HCT116 (cell line): Measurements from ENCODE around the gene FGGY. TPM values are rescaled to one million over a fixed set of nuclear protein-coding genes. Genes with fewer than 3 reads are reported as not detected.

Experiments used
- ATAC-seq: fragments of 200-7000 bp; cut with Tn5 transposase; 2 replicates; pipeline ENCODE4 v1.9.1; 2020; ENCODE audit warnings: mild to moderate bottlenecking, moderate library complexity
- BruUV-seq: library from RNA; stranded (reverse); fragments of 400-500 nt; replicated peaks from 2 replicates; lab custom pipeline; 2021; lab: Mats Ljungman, UMichigan
- CTCF ChIA-PET: fragments of 300-600 bp; sonication (Branson Sonifier 250); formaldehyde crosslinking; loops from one replicate; lab custom pipeline; 2021; ENCODE audit warnings: antibody characterized with exemption; lab: Charles Lee
- POLR2A ChIA-PET: fragments of 300-600, 350-600 bp; sonication (Branson Sonifier 250); formaldehyde crosslinking; loops from one replicate; lab custom pipeline; 2021; ENCODE audit warnings: antibody characterized with exemption; lab: Charles Lee
- RAD21 ChIA-PET, 2 experiments: fragments of 300-600 bp; sonication (Branson Sonifier 250); formaldehyde crosslinking; loops; one replicate each; lab custom pipeline; 2023; ENCODE audit warnings: low total read pairs in 2 of 2; ENCODE audit not compliant: uncharacterized antibody in 2 of 2, unreplicated experiment in 2 of 2, low non-redundant PET in 1 of 2; lab: Charles Lee
- DNase-seq: peaks from one replicate; pipeline ENCODE4 v3.0.0-alpha.2; 2010; ENCODE audit warnings: low read depth, low spot score
- H2AFZ ChIP-seq: fragments of 200-600 bp; shearing (Covaris generic), sonication (generic); 2 replicates; pipeline ENCODE4 v1.6.1; 2017; ENCODE audit warnings: low read depth, mixed run types, mixed read lengths, antibody characterized with exemption, low read length; ENCODE audit not compliant: poor library complexity, severe bottlenecking
- H3K27ac ChIP-seq: 2 replicates; pipeline ENCODE4 v1.5.1; 2012; ENCODE audit warnings: low read depth, low read length
- H3K27me3 ChIP-seq: fragments of 200-600 bp; sonication (generic); 2 replicates; pipeline ENCODE4 v1.6.1; 2016; ENCODE audit warnings: mixed run types, low read length, mixed read lengths; ENCODE audit not compliant: insufficient read depth
- H3K36me3 ChIP-seq, 2 experiments: fragments of 200-500 bp in 1 of 2; fragments of 200-600 bp in 1 of 2; sonication (Bioruptor generic) in 1 of 2; sonication (generic) in 1 of 2; 2 replicates each; pipeline versions ENCODE4 v1.5.1 to v1.6.1; 2014 to 2016; ENCODE audit warnings: low read length in 2 of 2, inconsistent platforms in 1 of 2, mixed read lengths in 1 of 2, mixed run types in 1 of 2; ENCODE audit not compliant: insufficient read depth in 2 of 2, control insufficient read depth in 1 of 2
- H3K4me1 ChIP-seq, 2 experiments: fragments of 200-600 bp in 1 of 2; sonication (generic) in 1 of 2; 2 replicates each; pipeline versions ENCODE4 v1.5.1 to v1.6.1; 2012 to 2017; ENCODE audit warnings: low read length in 2 of 2, inconsistent platforms in 1 of 2, mild to moderate bottlenecking in 1 of 2, mixed read lengths in 1 of 2, mixed run types in 1 of 2, moderate library complexity in 1 of 2; ENCODE audit not compliant: insufficient read depth in 2 of 2, control insufficient read depth in 1 of 2
- H3K4me2 ChIP-seq: fragments of 200-600 bp; sonication (generic); 2 replicates; pipeline ENCODE4 v1.6.1; 2017; ENCODE audit warnings: mixed run types, low read length, mixed read lengths
- H3K4me3 ChIP-seq, 2 experiments: fragments of 200-600 bp in 1 of 2; sonication (generic) in 1 of 2; replicated peaks in 1 of 2; 2 replicates each; pipeline ENCODE4 v1.5.1; 2011 to 2016; ENCODE audit warnings: low read length in 2 of 2, control low read depth in 1 of 2, low read depth in 1 of 2, mild to moderate bottlenecking in 1 of 2, mixed read lengths in 1 of 2, mixed run types in 1 of 2
- H3K79me2 ChIP-seq: fragments of 200-600 bp; sonication (generic); 2 replicates; pipeline ENCODE4 v1.6.1; 2017; ENCODE audit warnings: mild to moderate bottlenecking, mixed run types, low read length, moderate library complexity, mixed read lengths; ENCODE audit not compliant: insufficient read depth
- H3K9ac ChIP-seq: fragments of 200-600 bp; sonication (generic); 2 replicates; pipeline ENCODE4 v1.6.1; 2016; ENCODE audit warnings: low read length, mixed read lengths
- H3K9me2 ChIP-seq: fragments of 200-600 bp; sonication (generic), shearing (Covaris generic); 2 replicates; pipeline ENCODE4 v1.6.1; 2017; ENCODE audit warnings: mixed run types, mild to moderate bottlenecking, moderate library complexity; ENCODE audit not compliant: insufficient read depth
- H3K9me3 ChIP-seq, 2 experiments: fragments of 200-500 bp in 1 of 2; fragments of 200-600 bp in 1 of 2; sonication (Bioruptor generic) in 1 of 2; sonication (generic) in 1 of 2; 2 replicates each; pipeline ENCODE4 v1.6.1; 2014 to 2017; ENCODE audit warnings: low read length in 2 of 2, mixed read lengths in 2 of 2, inconsistent platforms in 1 of 2, low read depth in 1 of 2, mild to moderate bottlenecking in 1 of 2, mixed run types in 1 of 2, moderate library complexity in 1 of 2; ENCODE audit not compliant: control insufficient read depth in 1 of 2, insufficient read depth in 1 of 2
- H4K20me1 ChIP-seq: fragments of 200-600 bp; sonication (generic), shearing (Covaris generic); 2 replicates; pipeline ENCODE4 v1.6.1; 2017; ENCODE audit warnings: mixed run types, mild to moderate bottlenecking, moderate library complexity; ENCODE audit not compliant: insufficient read depth
- CBX3 ChIP-seq: IDR thresholded peaks from 2 replicates; pipeline ENCODE4 v1.6.1; 2012; ENCODE audit warnings: low read depth
- CEBPB ChIP-seq: IDR thresholded peaks from 2 replicates; pipeline ENCODE4 v1.6.1; 2012; ENCODE audit warnings: low read depth
- EGR1 ChIP-seq: IDR thresholded peaks from 2 replicates; pipeline ENCODE4 v1.6.1; 2012; ENCODE audit warnings: low read depth
- EZH2 ChIP-seq: fragments of 200-600 bp; sonication (generic); IDR thresholded peaks from 2 replicates; pipeline ENCODE4 v1.6.1; 2017; ENCODE audit warnings: antibody characterized with exemption, mixed run types
- EZH2phosphoT487 ChIP-seq: fragments of 200-600 bp; IDR thresholded peaks from 2 replicates; pipeline ENCODE4 v1.6.1; 2018; ENCODE audit warnings: antibody characterized with exemption, borderline replicate concordance
- FOSL1 ChIP-seq: IDR thresholded peaks from 2 replicates; pipeline ENCODE4 v1.6.1; 2012; ENCODE audit warnings: low read depth
- JUND ChIP-seq: IDR thresholded peaks from 2 replicates; pipeline ENCODE4 v1.6.1; 2012
- POLR2A ChIP-seq: IDR thresholded peaks from 2 replicates; pipeline ENCODE4 v1.7.0; 2011; ENCODE audit warnings: borderline replicate concordance; ENCODE audit not compliant: insufficient read depth, insufficient read length; ENCODE audit errors: extremely low read depth
- POLR2AphosphoS5 ChIP-seq: IDR thresholded peaks from 2 replicates; pipeline ENCODE4 v1.6.1; 2011; ENCODE audit warnings: mild to moderate bottlenecking, low read depth, low read length, moderate library complexity
- RAD21 ChIP-seq: IDR thresholded peaks from 2 replicates; pipeline ENCODE4 v1.6.1; 2012; ENCODE audit warnings: low read depth, mild to moderate bottlenecking
- SP1 ChIP-seq: IDR thresholded peaks from 2 replicates; pipeline ENCODE4 v1.6.1; 2012; ENCODE audit warnings: low read depth
- TCF7L2 ChIP-seq: IDR thresholded peaks from 2 replicates; pipeline ENCODE4 v1.7.0; 2011; ENCODE audit warnings: borderline replicate concordance, inconsistent platforms; ENCODE audit not compliant: insufficient read depth, insufficient read length; ENCODE audit errors: extremely low read depth
- ZNF274 ChIP-seq: fragments of 200-500 bp; sonication (Bioruptor generic); IDR thresholded peaks from 2 replicates; pipeline ENCODE4 v1.6.1; 2014; ENCODE audit warnings: mild to moderate bottlenecking, low read depth, low read length, inconsistent platforms
- intact Hi-C: fragments of 100-400 bp; cut with micrococcal nuclease; formaldehyde crosslinking; loops from 2 replicates; pipeline ENCODE4 v1.10.0; 2022
- total RNA-seq: library from RNA; stranded (reverse); gene quantifications from one replicate; pipeline ENCODE4 v1.2.1, GENCODE V29; 2021; ENCODE audit not compliant: unreplicated experiment
- TF ChIP-seq, protein P1 (sequence below): IDR thresholded peaks from 2 replicates; pipeline ENCODE4 v1.6.1; 2012
- TF ChIP-seq, protein P2 (sequence below): IDR thresholded peaks from 2 replicates; pipeline ENCODE4 v1.6.1; 2012
- TF ChIP-seq, protein P3 (sequence below), 3 experiments: fragments of 200-600 bp in 1 of 3; sonication (generic) in 1 of 3; IDR thresholded peaks in 2 of 3; conservative IDR thresholded peaks in 1 of 3; 2 replicates each; pipeline ENCODE4 v1.5.1; 2012 to 2017; ENCODE audit warnings: low read depth in 2 of 3, low read length in 2 of 3, antibody characterized with exemption in 1 of 3, borderline replicate concordance in 1 of 3, control low read depth in 1 of 3, mild to moderate bottlenecking in 1 of 3, mixed read lengths in 1 of 3, mixed run types in 1 of 3, moderate library complexity in 1 of 3; ENCODE audit not compliant: insufficient read depth in 1 of 3
- TF ChIP-seq, protein P4 (sequence below): IDR thresholded peaks from 2 replicates; pipeline ENCODE4 v1.6.1; 2012; ENCODE audit warnings: low read depth
- TF ChIP-seq, protein P5 (sequence below): IDR thresholded peaks from 2 replicates; pipeline ENCODE4 v1.6.1; 2011; ENCODE audit warnings: mild to moderate bottlenecking, low read length, moderate library complexity; ENCODE audit not compliant: insufficient replicate concordance; ENCODE audit errors: extremely low read depth

FGGY gene
- total RNA-seq, 1 experiment from 2014 or later = 10.6 TPM

DNA sequence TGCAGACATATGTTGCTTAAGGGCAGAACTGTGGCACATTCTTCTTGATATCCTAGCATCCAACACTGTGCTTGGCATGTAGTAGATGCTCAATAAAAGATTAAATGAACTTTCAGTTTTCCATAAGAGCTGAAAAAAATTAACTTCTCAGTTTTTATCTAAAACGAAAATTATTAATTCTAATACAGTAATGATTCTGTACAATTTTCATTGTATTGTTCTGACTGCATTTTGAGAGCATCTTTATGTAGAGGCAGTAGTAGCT lies 46.6 kb downstream of the FGGY start:
- ChIA-PET CTCF (no interaction called here), RAD21 (no interaction called here), POLR2A (no interaction called here)
- ATAC-seq (no peak), DNase-seq (no peak)
- BruUV-seq = no TSS peak
- Histone ChIP-seq H3K27me3 (no peaks in the 10 kb centered on the region), H3K27ac (no peak overlapping the region), H3K9me3 (no peaks in the 10 kb centered on the region), H3K4me1 (no peaks in the 10 kb centered on the region), H3K4me2 (no peak overlapping the region), H2AFZ (no peak overlapping the region), H3K9me2 (no peaks in the 10 kb centered on the region; the same call in 1 of the 2 replicates), H3K79me2 (no peaks in the 10 kb centered on the region), H3K36me3 (no peaks in the 10 kb centered on the region), H4K20me1 (no peaks in the 10 kb centered on the region), H3K4me3 (no peak overlapping the region), H3K9ac (no peak overlapping the region)
- intact Hi-C loops = no loop called here
- no peak for TF ChIP-seq CEBPB
- TF ChIP-seq ZNF274 = no peak
- TF ChIP-seq EGR1 = no peak
- TF ChIP-seq, protein P1, sequence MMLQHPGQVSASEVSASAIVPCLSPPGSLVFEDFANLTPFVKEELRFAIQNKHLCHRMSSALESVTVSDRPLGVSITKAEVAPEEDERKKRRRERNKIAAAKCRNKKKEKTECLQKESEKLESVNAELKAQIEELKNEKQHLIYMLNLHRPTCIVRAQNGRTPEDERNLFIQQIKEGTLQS = no peak
- TF ChIP-seq JUND = no peak
- no peak for TF ChIP-seq EZH2phosphoT487
- TF ChIP-seq CBX3 = no peak
- TF ChIP-seq, protein P2, sequence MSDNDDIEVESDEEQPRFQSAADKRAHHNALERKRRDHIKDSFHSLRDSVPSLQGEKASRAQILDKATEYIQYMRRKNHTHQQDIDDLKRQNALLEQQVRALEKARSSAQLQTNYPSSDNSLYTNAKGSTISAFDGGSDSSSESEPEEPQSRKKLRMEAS = no peak
- TF ChIP-seq, protein P3, sequence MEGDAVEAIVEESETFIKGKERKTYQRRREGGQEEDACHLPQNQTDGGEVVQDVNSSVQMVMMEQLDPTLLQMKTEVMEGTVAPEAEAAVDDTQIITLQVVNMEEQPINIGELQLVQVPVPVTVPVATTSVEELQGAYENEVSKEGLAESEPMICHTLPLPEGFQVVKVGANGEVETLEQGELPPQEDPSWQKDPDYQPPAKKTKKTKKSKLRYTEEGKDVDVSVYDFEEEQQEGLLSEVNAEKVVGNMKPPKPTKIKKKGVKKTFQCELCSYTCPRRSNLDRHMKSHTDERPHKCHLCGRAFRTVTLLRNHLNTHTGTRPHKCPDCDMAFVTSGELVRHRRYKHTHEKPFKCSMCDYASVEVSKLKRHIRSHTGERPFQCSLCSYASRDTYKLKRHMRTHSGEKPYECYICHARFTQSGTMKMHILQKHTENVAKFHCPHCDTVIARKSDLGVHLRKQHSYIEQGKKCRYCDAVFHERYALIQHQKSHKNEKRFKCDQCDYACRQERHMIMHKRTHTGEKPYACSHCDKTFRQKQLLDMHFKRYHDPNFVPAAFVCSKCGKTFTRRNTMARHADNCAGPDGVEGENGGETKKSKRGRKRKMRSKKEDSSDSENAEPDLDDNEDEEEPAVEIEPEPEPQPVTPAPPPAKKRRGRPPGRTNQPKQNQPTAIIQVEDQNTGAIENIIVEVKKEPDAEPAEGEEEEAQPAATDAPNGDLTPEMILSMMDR (IDR thresholded peaks at IDR 0.05 in 2 of 3, conservative IDR thresholded peaks at IDR 0.05 in 1 of 3; ENCODE audit: borderline replicate concordance in 1 of 3, insufficient read depth in 1 of 3, low read depth in 2 of 3, low read length in 2 of 3) = no peak
- no peak for TF ChIP-seq TCF7L2
- TF ChIP-seq EZH2 = no peak
- TF ChIP-seq, protein P4, sequence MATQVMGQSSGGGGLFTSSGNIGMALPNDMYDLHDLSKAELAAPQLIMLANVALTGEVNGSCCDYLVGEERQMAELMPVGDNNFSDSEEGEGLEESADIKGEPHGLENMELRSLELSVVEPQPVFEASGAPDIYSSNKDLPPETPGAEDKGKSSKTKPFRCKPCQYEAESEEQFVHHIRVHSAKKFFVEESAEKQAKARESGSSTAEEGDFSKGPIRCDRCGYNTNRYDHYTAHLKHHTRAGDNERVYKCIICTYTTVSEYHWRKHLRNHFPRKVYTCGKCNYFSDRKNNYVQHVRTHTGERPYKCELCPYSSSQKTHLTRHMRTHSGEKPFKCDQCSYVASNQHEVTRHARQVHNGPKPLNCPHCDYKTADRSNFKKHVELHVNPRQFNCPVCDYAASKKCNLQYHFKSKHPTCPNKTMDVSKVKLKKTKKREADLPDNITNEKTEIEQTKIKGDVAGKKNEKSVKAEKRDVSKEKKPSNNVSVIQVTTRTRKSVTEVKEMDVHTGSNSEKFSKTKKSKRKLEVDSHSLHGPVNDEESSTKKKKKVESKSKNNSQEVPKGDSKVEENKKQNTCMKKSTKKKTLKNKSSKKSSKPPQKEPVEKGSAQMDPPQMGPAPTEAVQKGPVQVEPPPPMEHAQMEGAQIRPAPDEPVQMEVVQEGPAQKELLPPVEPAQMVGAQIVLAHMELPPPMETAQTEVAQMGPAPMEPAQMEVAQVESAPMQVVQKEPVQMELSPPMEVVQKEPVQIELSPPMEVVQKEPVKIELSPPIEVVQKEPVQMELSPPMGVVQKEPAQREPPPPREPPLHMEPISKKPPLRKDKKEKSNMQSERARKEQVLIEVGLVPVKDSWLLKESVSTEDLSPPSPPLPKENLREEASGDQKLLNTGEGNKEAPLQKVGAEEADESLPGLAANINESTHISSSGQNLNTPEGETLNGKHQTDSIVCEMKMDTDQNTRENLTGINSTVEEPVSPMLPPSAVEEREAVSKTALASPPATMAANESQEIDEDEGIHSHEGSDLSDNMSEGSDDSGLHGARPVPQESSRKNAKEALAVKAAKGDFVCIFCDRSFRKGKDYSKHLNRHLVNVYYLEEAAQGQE = no peak
- no peak for TF ChIP-seq RAD21
- no peak for TF ChIP-seq POLR2A
- TF ChIP-seq SP1 = no peak
- no peak for TF ChIP-seq POLR2AphosphoS5
- TF ChIP-seq, protein P5, sequence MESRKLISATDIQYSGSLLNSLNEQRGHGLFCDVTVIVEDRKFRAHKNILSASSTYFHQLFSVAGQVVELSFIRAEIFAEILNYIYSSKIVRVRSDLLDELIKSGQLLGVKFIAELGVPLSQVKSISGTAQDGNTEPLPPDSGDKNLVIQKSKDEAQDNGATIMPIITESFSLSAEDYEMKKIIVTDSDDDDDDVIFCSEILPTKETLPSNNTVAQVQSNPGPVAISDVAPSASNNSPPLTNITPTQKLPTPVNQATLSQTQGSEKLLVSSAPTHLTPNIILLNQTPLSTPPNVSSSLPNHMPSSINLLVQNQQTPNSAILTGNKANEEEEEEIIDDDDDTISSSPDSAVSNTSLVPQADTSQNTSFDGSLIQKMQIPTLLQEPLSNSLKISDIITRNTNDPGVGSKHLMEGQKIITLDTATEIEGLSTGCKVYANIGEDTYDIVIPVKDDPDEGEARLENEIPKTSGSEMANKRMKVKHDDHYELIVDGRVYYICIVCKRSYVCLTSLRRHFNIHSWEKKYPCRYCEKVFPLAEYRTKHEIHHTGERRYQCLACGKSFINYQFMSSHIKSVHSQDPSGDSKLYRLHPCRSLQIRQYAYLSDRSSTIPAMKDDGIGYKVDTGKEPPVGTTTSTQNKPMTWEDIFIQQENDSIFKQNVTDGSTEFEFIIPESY = no peak
- TF ChIP-seq FOSL1 = no peak
